GM18511 (cell line): ENCODE measurements around the gene KRTAP5-10.
"Not testable (repeated sequence)": the region's sequence is repeated elsewhere in the genome, so short reads cannot be mapped to it uniquely, and the experiment has no call there.

Experiments used
- ATAC-seq: cut with Tn5 transposase; IDR thresholded peaks from one replicate; pipeline ENCODE4 v1.9.1; 2021; ENCODE audit warnings: mild to moderate bottlenecking, moderate library complexity; ENCODE audit not compliant: unreplicated experiment

KRTAP5-10 gene

DNA sequence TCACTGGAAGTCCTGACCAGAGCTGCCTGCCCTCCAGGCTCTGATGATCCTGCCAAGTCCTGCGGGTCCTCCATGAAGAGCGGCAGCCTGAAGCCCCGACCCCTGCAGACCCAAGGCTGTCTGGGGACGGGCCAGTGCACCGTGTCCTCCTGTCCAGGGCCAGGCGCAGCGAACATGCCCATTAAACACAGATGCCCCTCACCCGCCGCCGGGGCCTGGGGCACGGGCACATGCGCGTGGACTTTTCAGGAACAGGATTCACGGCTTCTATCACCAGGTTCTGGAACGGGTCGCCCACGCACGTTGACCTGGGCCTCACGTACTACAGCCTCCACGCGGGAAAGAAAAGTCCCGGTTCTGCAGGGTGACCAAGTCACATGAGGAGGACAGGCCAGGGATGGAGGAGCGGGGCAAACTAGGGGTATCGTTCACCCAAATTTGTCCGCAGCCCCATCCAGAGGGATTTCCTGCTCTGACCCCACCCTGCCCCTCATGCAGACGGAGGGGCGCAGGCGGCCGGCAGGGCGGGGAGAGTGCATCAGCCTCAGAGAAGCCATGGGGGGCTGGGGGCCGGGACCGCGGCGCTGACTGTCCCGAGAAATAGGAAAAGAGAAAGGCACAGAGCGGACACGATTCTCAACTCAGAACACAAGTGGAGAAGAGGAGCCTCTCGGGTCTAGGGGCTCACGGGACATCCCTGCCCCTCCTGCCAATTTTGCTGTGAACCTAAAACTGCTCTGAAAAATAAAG is 5.9 kb downstream of the KRTAP5-10 start:
- ATAC-seq, result not testable (repeated sequence)

DNA sequence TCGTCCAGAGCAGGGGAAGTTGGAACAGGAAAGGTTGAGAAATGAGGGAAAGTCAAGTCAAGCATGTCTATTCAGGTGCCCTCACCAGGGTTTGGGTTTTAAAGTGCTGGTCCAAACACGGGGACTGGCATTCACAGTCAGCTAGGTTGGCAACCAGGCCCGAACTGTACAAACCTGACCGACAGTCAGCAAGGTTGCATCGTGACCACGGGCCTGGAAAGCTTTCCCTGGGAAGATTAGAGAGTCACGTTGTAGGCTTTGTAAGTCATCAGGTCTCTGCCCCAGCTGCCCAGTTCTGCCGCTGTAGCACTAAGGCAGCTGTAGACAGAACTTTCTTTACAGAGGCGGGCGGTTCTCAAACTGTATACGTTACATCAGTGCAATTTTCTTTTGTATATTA is 7.4 kb downstream of the KRTAP5-10 start:
- ATAC-seq, result no peak

DNA sequence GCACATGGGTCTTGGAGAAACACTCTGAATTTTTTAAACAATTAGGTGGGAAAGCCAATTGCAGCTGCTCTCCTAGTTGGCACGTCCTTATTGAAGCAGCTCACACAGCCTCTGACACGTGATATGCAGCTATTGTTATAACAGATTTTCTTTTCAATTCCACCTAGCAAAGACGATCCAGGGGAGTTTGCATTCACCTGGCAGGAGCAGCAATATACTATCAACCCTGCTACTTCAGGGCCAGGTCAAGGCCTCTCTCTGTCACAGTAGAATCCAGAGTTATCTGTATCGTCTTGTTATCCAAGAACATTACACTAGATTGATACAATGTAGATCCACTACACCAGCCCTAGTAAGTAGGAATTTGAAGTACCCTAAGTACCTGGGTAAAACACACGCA is 9.1 kb downstream of the KRTAP5-10 start:
- no peak for ATAC-seq

DNA sequence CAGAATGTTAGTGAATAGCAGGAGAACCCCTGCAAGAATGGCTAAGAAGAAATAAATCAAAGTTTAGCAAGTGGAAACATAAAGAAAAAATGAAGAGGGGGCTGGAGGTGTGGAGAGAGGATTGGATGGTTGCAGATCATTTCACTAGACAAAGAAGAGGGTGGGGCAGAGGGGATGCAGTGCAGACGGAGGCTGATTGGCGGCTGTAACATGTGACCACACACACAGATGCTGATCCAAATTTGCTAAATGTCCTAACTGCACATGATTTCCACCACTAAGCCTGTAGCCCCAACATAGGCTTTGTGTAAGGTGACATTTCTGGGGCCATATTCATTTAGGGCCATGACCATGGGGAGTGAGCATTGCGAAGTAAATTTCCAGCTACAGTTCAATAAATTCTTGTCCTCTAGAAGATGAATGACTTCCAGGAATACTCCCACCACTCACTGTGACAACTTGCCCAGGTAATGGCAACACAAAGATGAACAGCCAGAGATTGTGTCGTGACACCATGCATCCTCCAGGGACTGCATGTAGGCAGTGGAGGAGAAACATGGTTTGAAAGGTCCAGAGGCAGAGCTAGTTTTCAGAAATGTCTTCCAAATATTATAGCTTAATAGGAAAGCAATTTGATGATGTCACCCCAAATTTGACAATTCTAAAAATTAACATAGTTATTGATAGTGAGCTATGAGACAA is 10.5 kb downstream of the KRTAP5-10 start:
- no peak for ATAC-seq

DNA sequence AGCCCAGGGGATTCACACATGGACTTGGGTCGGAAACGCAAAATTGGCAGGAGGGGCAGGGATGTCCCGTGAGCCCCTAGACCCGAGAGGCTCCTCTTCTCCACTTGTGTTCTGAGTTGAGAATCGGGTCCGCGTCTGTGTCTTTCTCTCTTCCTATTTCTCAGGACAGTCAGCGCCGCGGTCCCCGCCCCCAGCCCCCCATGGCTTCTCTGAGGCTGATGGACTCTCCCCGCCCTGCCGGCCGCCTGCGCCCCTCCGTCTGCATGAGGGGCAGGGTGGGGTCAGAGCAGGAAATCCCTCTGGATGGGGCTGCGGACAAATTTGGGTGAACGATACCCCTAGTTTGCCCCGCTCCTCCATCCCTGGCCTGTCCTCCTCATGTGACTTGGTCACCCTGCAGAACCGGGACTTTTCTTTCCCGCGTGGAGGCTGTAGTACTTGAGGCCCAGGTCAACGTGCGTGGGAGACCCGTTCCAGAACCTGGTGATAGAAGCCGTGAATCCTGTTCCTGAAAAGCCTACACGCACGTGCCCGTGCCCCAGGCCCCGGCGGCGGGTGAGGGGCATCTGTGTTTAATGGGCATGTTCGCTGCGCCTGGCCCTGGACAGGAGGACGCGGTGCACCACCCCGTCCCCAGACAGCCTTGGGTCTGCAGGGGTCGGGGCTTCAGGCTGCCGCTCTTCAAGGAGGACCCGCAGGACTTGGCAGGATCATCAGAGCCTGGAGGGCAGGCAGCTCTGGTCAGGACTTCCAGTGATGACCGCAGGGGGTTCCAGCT is 11.5 kb downstream of the KRTAP5-10 start:
- not testable (repeated sequence) for ATAC-seq

DNA sequence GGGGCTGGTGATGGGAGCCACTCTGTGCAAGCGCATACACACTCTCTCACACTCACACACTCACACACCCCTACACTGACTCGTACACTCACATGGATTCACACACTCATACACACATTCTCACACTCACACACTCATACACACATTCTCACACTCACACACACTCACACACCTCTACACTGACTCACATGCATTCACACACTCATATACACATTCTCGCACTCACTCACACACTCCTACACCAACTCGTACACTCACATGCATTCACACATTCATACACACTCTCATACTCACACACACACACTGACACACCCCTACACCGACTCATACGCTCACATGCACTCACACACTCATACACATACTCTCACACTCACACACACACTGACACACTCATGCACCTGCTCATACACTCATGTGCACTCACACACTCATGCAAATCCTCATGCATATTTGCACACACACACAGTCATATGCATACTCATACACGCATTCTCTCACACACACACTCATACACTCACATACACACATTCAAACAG is 12.2 kb downstream of the KRTAP5-10 start:
- no peak for ATAC-seq

DNA sequence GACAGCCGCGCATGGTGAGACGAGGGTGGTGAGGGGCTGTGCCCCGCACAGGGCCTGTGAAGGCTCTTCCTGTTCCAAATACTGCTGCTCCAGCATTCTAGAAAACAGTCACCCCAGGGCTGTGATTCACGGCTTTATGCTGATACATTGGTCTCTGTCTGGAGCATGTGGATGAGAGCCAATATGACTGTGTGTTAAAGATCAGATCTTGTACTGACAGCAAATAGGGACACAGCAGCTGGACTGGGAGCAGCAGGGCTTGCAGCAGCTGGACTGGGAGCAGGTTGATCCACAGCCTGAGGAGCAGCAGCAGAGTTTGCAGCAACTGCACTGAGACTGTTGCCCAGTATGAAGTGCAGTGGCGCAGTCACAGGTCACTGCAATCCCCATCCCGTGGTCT is 14.2 kb downstream of the KRTAP5-10 start:
- not testable (repeated sequence) for ATAC-seq

DNA sequence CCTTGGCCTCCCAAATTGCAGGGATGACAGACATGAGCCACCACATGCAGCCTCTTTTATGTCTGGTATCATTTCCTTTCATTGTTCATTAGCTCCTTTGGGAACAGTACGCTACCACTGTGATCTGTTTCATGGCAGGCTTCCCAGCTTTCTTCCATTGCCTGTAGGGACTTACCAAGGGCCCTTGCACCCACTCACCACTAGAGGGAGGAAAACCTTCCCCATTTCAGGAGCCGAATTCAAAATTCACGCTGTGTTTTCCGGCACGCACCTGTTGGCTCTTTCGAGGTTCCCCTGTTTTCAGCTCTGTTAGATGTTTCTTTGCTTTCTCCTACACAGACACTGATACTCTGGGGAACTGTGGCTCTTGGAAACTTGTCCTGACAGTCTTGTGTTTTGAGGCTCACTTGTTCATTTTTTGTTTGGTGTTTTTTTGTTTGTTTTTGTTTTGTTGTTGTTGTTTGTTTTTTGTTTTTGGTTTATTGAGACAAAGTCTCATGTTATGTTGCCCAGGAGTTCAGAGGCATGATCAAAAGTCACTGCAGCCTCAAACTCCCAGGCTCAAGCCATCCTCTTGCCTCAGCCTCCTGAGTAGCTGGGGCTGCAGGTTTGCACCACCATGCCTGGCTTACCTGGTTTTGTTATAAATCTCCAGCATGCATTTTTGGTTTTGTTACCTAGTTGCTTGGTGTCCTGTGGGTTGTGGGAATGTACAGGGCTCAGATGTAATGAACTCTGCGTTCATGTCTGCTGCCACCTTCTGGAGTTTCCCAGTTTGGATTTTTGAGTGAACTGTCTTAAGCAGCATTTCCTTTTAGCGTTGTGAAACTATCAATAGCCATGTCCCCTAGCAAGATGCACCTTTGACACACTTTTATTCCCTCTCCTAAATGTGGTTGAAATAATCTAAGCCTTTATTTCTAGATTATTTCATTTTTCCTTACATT is 15.0 kb downstream of the KRTAP5-10 start:
- ATAC-seq, result no peak

DNA sequence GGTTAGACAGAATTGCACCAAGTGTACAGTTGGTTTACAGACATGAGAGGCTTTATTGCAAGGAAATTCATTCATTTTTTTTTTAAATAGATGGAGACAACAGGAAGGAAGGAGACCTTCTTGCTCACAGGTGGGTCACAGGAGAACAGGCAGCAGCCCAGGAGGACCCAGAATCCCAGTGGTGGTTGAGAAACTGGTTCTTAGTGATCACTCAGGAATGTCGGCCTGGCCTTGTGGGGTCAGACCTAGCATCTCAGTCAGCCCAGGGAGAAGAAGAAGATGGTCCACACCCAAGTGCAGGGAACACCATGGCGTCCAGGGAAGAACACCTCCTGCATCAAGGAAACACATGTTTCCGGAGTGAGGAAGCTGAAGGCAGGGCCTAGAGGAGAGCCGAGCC is 16.5 kb downstream of the KRTAP5-10 start:
- no peak for ATAC-seq

DNA sequence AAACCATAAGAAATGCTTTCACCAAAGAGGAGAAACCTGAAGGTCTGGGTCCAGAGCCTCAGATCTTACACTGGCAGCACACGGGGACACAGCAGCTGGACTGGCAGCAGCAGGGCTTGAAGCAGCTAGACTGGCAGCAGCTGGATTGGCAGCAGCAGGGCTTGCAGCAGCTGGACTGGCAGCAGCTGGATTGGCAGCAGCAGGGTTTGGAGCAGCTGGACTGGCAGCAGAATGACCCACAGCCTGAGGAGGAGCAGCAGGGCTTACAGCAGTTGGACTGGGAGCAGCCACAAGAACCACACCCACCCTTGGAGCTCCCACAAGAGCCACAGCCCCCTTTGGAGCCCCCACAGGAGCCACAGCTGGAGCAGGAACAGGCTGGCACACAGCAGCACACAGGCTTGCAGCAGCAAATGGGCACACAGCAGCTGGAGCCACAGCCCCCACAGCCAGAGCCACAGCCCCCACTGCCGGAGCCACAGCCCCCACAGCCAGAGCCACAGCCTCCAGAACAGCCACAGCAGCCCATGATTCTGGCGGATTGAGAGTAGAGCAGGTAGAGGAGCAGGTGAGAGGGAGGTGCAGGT is 17.0 kb downstream of the KRTAP5-10 start, which contains the start of gene KRTAP5-11:
Gene KRTAP5-11, minus strand, starts transcription at position 567 of the 587 bp plus-strand sequence. Its CDS starts 38 bp downstream, at position 529.
- ATAC-seq, result no peak

DNA sequence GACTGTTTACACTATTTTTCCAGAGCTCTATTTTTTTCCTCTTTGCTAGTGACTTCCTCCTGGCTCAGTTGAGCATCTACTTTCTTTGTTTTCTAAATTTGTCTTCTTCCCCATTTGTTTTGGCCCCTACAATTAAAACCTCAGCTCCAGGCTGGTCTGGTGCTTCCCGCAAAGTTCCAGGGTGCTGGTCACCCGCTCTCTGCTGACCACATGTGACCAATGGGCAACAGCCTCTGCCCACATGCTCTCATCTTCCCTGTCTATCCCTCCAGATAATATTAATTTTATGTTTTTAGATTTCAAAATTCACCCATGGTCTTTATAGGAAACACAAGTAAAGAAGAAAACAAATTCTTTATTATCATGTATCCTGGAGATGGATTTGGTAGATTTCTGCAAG is 17.6 kb downstream of the KRTAP5-10 start:
- not testable (repeated sequence) for ATAC-seq

DNA sequence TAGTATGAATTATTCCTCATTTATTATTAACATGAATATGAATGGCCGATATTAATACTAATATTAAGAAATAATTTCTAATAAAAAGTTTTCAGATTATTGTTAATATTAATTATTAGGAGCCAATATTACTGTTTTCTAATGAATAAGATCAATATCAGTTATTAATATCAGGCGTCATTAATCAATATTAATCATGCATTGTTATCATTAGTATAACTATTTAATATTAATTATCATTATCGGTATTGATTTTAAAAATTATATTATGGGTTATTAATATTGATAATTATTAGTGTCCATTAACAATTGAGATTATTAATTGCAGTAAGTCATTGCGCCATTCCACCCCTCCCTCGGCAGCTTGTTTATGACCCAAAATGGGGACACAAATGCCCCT is 20.3 kb downstream of the KRTAP5-10 start:
- not testable (repeated sequence) for ATAC-seq

DNA sequence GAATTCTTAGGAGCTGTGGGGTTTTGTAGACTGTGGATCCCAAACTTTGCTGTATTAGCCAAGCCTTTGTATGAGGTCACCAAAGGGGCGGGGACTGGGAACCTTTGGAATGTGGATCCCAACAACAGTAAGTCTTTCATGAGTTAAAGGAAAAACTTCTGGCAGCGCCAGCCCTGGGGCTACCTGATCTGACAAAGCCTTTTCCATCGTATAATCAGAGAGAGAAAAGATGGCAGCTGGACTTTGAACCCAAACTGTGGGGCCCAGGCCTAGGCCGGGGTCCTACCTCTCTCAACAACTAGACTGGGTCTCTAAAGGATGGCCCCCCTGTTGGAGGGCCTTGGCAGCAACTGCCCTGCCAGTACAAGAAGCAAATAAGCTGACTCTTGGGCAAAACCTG is 23.0 kb downstream of the KRTAP5-10 start:
- ATAC-seq, result not testable (repeated sequence)

DNA sequence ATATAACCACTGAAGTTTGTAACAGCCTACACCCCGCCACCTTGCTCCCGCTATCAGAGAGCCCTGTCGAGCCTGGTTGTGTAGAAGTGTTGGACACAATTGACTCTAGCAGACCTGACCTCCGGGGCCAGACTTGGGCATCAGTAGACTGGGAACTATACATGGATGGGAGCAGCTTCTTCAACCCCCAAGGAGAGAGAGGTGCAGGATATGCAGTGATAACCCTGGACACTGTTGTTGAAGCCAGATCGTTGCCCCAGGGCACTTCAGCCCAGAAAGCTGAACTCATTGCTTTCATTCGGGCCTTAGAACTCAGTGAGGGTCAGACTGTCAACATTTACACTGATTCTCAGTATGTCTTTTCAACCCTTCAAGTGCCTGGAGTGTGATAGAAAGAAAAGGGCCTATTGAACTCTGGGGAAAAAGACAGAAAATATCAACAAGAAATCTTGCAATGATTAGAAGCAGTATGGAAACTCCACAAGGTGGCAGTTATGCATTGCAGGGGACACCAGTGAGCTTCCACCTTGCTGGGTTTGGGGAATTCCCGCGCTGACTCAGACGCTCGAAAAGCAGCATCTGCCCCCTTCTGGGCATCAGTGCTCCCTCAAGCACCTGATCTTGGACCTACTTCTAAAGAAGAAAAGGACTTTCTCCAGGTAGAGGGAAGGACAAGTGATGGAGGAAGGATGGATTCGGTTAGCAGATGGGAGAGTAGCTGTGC is 23.6 kb downstream of the KRTAP5-10 start:
- not testable (repeated sequence) for ATAC-seq

DNA sequence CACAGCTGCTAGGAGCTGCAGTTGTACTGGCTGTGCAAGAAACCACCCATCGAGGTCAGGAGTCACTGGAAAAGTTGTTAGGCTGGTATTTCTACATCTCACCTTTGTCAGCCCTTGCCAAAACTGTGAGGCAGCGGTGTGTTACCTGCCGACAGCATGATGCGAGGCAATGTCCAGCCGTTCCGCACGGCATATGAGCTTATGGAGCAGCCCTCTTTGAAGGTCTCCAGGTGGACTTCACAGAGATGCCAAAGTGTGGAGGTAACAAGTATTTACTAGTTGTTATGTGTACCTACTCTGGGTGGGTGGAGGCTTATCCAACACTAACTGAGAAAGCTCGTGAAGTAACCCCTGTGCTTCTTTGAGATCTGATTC is 24.2 kb downstream of the KRTAP5-10 start:
- not testable (repeated sequence) for ATAC-seq

DNA sequence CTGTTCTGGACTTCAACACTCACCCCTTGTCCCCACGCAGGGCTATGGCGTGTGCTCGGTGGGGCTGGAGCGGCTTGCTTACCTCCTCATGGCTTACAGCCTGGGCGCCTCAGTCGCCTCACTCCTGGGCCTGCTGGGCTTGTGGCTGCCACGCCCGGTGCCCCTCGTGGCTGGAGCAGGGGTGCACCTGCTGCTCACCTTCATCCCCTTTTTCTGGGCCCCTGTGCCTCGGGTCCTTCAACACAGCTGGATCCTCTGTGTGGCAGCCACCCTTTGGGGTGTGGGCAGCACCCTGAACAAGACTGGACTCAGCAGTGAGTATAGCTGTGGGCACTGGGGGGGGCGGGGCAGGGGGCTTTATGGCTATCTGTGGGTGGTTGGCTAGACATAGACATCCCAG is 37.9 kb downstream of the KRTAP5-10 start:
- not testable (repeated sequence) for ATAC-seq

DNA sequence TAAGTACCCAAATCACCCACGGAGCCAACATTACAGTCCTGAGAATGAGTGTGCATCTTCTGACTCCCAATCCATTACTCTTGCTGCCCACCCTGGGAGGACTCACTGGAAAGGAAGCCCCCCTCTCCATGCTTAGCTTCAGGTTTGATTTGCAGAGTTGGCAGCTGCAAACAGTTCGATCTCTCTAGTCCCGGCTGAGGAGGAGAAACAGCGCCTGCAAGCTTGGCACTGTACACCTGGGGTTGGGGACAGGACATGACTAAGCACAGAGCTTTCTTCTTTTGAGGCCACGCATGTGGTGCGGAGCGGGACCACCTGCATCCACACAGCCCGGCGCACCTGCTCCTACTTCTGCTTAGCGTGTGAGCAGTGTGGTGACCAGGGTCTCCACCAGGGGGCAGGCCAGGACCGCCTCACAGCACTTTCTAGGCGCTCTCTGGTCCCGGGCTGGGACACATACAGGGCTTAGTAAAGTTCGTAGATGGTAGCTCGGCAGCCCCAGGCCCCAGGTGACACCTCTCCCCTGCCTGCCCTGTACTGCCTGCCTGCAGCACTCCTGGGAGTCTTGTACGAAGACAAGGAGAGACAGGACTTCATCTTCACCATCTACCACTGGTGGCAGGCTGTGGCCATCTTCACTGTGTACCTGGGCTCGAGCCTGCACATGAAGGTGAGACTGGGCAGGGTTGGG is 39.6 kb downstream of the KRTAP5-10 start:
- ATAC-seq, result not testable (repeated sequence)

DNA sequence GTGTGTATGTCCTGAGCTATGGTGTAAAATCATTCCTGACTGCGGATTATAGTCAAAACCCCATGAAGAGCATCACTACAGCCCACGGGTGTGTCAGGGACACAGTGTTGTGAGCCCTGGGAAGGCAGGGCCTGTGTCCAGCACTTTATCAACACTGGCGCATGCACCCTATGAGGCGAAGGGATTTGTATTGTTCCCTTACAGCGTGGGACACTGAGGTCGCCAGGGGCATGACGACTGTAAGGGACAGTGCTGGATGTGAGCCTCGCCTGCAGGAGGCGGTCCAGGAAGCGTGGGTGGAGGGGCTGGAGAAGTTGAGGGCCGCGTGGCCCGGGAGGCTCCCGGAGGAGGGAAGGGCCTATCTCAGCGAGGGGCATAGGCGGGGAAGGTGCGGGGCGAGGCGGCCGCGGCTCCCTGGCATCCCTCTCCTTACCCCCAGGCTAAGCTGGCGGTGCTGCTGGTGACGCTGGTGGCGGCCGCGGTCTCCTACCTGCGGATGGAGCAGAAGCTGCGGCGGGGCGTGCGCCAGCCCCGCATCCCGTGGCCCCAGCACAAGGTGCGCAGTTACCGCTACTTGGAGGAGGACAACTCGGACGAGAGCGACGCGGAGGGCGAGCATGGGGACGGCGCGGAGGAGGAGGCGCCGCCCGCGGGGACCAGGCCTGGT is 41.6 kb downstream of the KRTAP5-10 start:
- ATAC-seq, result not testable (repeated sequence)
